Motor neuron (in vitro differentiated cells): ENCODE data around the gene GPR39. TPM values are rescaled to one million over a fixed set of nuclear protein-coding genes. Genes with fewer than 3 reads are reported as not detected.

Experiments used
- ATAC-seq, 8 experiments: fragments of 200-7000 bp; cut with Tn5 transposase; replicated peaks in 6 of 8; 2 replicates each; pipeline ENCODE4 v1.8.0; 2021; ENCODE audit warnings: mild to moderate bottlenecking in 8 of 8, moderate library complexity in 8 of 8
- H3K27ac ChIP-seq, 2 donors: fragments of 250-450 bp; sonication (Bioruptor Pico); 2 replicates each; pipeline ENCODE4 v1.9.0; 2021; ENCODE audit warnings: antibody characterized with exemption in 2 of 2, mild to moderate bottlenecking in 2 of 2, moderate library complexity in 1 of 2
- H3K4me1 ChIP-seq, 2 donors: fragments of 250-450 bp; sonication (Bioruptor Pico); replicated peaks in 1 of 2; 2 replicates each; pipeline ENCODE4 v1.6.1; 2021; ENCODE audit warnings: antibody characterized with exemption in 2 of 2, mild to moderate bottlenecking in 2 of 2, moderate library complexity in 1 of 2
- H3K4me3 ChIP-seq, 5 donors: fragments of 250-450 bp; sonication (Bioruptor Pico); 2 replicates each; pipeline ENCODE4 v1.9.0; 2021; ENCODE audit warnings: antibody characterized with exemption in 5 of 5, mild to moderate bottlenecking in 5 of 5, moderate library complexity in 4 of 5
- WGBS, 10 experiments: fragments of 450-650 bp; shearing (Covaris generic); methylation state at CpG; one replicate each; pipeline ENCODE4 v1.0.0; 2022; 5-methylcytosine and 5-hydroxymethylcytosine counted together
- in situ Hi-C, 9 experiments: fragments of 400-800 bp; cut with MboI; loops; one replicate each; pipeline ENCODE4 v1.15.0; 2021; ENCODE audit warnings: low sequenced_read_pairs in 9 of 9, low pct_unique_long_range_greater_than_20kb in 2 of 9; ENCODE audit not compliant: unreplicated experiment in 9 of 9
- total RNA-seq, 8 experiments: library from RNA; unstranded; fragments of 300-600 nt; gene quantifications; 2 replicates each; pipeline versions ENCODE4 v1.2.3 to v1.2.4, GENCODE V29; 2022

GPR39 gene
- total RNA-seq, 8 experiments from 2014 or later: 0.38 to 1.3 (median 0.82) TPM; not detected in 2

DNA sequence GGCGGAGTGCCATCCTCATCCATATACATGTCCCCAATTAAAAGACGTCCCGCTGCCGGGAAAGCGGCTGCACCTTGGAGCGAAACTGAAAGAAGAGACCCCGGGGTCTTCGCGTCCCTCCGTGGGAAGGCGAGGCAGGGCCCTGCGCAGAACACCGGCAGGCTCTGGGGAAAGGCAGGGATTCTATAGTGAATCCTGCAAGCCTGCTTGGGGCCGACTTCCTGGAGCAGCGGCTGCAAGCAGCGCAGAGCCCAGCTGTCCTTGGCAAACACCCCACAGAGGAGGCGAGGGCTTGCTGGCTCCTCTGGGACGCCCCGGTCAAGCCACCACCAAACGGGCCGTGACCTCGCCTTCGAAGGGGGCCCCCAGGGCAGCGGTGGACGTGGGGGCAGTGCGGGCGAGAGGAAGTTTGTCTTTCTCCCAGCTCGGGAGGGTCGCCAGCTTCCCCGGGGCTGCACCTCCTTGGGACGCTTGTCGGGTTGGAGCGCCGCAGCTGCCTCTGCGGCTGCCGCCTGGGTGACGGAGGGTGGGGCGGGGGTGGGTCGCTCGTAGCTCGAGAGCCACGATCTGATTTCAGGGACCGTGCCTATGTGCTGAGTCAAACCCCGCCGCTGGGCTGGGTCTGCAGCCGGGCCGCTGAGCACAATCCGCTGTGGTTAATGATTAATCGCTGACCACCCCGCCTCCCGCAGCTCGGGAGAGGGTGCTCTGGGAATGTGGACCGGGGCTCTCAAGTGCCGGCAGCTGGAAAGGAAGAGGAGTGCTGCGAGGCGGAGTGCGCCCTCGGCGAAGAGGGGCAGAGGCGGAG lies 486 bp upstream of the GPR39 start:
- H3K27ac ChIP-seq: peak overlapping the region; percentile 63 to 87
- in situ Hi-C loops: no loop called here
- WGBS, 10 experiments: 0 to 12% (median 0%) methylated on average over 2 to 7 of the region's 60 CpGs; no CpG with 5 or more reads in 5 of the 10 experiments

DNA sequence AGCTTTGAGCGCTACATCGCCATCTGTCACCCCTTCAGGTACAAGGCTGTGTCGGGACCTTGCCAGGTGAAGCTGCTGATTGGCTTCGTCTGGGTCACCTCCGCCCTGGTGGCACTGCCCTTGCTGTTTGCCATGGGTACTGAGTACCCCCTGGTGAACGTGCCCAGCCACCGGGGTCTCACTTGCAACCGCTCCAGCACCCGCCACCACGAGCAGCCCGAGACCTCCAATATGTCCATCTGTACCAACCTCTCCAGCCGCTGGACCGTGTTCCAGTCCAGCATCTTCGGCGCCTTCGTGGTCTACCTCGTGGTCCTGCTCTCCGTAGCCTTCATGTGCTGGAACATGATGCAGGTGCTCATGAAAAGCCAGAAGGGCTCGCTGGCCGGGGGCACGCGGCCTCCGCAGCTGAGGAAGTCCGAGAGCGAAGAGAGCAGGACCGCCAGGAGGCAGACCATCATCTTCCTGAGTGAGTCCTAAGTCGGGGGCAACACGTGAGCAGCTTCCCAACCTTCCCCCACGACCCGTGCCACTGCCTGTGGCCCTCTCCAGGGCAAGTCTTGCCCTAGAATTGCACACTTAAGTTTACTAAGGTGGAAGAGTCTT lies 928 bp downstream of the GPR39 start:
- H3K4me3 ChIP-seq: no peak overlapping the region
- in situ Hi-C loops: no loop called here
- WGBS, 10 experiments: 93 to 100% (median 100%) methylated on average over 2 to 7 of the region's 30 CpGs; no CpG with 5 or more reads in 5 of the 10 experiments
- H3K27ac ChIP-seq: no peak overlapping the region
- ATAC-seq: no peak
- peaks cover 22 to 31% of the 10 kb centered on the region in 2 donors for H3K4me1 ChIP-seq

More for the DNA sequence above, 486 bp upstream of the GPR39 start:
- H3K4me1 ChIP-seq: peaks cover 22 to 31% of the 10 kb centered on the region in 2 donors
- H3K4me3 ChIP-seq: peak overlapping the region; percentile 32 to 44 (median 38)
- ATAC-seq: peak; percentile 88 to 98 (median 95)

DNA sequence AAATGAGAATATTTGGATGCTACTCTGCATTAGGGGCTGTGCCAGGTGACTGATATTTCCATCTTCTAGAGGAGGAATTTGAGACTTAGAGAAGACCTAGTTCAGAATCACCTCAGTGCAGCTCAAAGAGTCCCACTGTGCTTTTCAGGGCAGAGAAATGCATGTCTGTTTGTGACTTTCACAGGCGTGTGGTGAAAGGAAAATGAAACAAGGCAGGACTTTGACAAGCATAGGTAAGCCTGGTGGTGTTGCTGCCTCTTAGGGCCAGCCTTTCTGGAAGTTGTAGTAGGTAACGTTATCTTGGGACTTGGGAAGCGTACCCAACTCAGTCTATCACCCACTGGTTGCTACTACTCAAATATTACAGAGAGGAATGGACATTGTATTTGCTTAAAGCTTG lies 2.6 kb downstream of the GPR39 start:
- no peak overlapping the region for H3K27ac ChIP-seq
- in situ Hi-C loops: no loop called here
- H3K4me3 ChIP-seq: no peak overlapping the region
- no peak for ATAC-seq
- WGBS, 10 experiments: 80 to 100% (median 93%) methylated on average over 1 to 2 of the region's 3 CpGs; no CpG with 5 or more reads in 5 of the 10 experiments
- H3K4me1 ChIP-seq: peaks cover 28 to 30% of the 10 kb centered on the region in 2 donors

DNA sequence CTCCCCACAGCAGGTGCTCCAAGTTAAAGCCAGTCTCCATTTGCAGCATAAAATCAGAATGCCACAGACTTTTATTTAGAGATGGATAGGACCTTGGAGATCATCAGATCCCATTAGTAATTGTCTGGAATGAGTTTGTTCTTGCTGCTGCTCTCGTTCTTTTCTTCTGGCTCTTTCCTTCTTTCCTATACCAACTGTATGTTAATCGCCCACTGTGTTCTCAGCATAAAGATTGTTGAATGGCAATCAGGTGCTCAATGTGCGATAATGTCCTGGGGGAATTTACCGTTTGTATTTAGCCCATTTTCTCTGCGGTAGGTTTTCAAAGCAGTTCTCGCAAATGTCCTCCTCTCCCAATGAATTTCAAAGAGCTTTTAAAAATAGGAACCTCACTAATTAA lies 3.3 kb downstream of the GPR39 start:
- ATAC-seq: no peak
- H3K4me1 ChIP-seq: peaks cover 27 to 28% of the 10 kb centered on the region in 2 donors
- no peak overlapping the region for H3K27ac ChIP-seq
- in situ Hi-C loops: no loop called here
- WGBS, 10 experiments: 45 to 100% (median 78%) methylated on average over 1 to 6 of the region's 6 CpGs
- H3K4me3 ChIP-seq: no peak overlapping the region

DNA sequence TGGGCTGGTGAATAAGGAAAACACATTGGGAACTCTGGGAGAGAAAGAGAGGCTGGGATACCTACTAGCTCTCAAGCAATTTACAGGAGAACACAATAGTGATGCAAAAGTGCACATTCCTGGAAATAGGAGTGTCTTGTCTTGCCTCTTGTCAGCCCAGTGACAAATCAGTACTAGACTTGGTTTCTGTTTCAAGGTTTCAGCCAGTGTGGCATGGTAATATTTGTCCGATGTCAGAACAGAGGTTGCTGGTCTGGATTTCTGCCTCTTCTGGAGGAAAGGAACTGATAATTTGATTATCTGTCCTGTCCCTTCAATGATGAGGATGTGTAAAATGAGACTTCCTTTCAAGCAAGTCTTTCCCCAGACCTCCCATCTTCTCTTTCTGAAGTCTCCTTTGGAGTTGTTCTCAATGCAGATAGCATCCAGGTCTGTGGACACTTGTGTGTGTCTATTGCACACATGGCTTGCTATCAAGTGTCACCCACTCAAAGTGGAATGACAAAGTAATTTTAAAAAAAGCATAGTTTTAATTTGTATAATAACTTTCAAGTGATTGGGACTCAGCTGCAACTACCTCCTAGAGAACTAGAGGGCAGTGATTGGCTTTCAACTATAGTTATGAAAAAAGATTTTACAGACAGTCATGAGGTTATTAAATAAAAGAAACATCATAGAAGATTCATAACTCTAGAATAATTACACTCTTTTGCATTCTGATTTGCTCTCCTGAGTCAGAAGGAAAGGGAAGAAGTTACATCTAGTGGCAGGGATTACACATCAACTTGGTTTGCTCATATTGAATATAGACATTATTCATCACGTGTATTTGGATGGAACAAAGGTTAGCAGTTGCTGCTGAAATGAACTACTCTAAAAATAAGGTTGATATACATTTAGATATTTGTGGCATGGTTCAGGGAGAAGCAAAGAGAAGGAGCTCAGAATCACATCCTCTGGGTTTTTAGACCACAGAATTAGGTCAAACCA lies 4.5 kb downstream of the GPR39 start:
- ATAC-seq: peak in 1 of 8 experiments; percentile 38
- in situ Hi-C loops: no loop called here
- WGBS, 10 experiments: 20 to 100% (median 83%) methylated on average over 1 to 2 of the region's 2 CpGs; no CpG with 5 or more reads in 1 of the 10 experiments
- H3K4me1 ChIP-seq: peaks cover 18 to 19% of the 10 kb centered on the region in 2 donors
- no peak overlapping the region for H3K4me3 ChIP-seq
- no peak overlapping the region for H3K27ac ChIP-seq

DNA sequence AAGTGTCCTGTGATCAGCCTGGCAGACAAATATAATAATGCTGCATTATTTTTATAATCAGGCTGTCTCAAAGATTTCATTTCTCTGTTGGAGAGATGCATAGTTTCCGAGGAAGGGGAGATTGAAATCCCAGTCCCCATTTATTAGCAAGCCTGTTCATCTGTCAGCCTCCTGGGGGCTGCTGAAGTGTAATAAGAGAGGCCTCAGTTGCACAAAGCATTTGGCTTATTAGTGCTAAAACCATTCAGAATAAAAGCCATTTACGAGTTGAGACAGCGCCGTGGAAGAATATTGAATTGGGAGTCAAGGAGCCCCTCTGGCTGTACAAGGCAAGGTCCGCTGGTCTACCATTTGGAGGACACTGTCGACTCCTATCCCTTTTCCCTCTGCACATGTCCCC lies 6.1 kb downstream of the GPR39 start:
- no peak overlapping the region for H3K27ac ChIP-seq
- no peak for ATAC-seq
- in situ Hi-C loops: no loop called here
- 50 to 100% (median 81%) methylated on average over 1 to 6 of the region's 6 CpGs for WGBS, 10 experiments
- H3K4me1 ChIP-seq: peaks cover 16% of the 10 kb centered on the region in 2 donors
- no peak overlapping the region for H3K4me3 ChIP-seq

DNA sequence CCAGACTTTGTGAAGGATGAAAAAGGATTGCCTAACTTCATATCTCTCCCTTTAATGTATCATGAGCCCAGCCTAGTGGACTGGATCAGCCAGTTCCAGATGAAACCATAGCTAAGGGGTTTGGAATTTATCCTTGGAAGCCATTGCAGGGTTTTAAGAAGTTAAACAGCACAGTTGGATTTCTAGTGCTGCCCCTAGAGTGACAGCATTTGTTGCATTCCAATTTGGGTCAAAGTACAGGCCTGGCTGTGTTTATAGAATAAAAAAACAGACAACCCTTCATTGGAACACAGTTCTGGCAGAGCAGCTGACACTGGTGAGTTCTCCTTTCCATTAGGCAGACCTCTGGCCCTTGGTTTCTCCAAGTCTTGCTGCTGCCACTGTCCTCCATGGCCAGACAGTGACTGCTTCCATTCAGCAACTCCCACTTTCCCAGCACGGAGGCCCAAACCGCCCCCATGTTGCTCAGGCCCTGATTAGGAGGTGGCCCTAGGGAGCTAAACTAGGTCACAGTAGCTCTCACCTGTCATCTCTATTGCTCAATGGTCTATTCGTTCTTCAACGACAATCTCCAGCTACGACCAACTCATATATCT lies 8.0 kb downstream of the GPR39 start:
- no peak overlapping the region for H3K27ac ChIP-seq
- H3K4me3 ChIP-seq: no peak overlapping the region
- no peak for ATAC-seq
- peaks cover 10 to 11% of the 10 kb centered on the region in 2 donors for H3K4me1 ChIP-seq
- 40 to 100% (median 96%) methylated on average over 1 to 4 of the region's 5 CpGs; no CpG with 5 or more reads in 5 of the 10 experiments for WGBS, 10 experiments
- in situ Hi-C loops: no loop called here

DNA sequence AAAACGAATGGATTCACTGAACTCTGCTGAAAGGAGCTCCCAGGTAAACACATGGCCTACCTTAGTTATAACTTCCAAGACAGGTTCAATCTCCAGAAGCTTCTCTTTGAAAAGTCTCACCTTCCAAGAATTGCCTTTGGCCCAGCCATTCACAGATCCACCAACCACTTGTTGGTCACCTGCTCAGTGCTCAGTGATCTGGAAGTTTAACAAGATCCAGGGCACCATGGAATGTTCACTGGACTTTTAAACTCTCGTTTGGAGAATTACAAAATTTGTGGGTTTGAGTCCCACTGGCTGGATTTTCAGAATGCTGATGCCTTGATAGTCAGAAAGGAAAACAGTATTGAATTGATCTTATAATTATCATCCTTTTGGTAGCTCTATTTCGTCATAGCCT lies 9.4 kb downstream of the GPR39 start:
- ATAC-seq: no peak
- Histone ChIP-seq H3K27ac (no peak overlapping the region), H3K4me1 (peaks cover 6% of the 10 kb centered on the region in 2 donors), H3K4me3 (no peak overlapping the region)
- in situ Hi-C loops: no loop called here
- WGBS, 10 experiments: 27 to 81% (median 59%) methylated on average over 1 to 3 of the region's 3 CpGs; no CpG with 5 or more reads in 4 of the 10 experiments

DNA sequence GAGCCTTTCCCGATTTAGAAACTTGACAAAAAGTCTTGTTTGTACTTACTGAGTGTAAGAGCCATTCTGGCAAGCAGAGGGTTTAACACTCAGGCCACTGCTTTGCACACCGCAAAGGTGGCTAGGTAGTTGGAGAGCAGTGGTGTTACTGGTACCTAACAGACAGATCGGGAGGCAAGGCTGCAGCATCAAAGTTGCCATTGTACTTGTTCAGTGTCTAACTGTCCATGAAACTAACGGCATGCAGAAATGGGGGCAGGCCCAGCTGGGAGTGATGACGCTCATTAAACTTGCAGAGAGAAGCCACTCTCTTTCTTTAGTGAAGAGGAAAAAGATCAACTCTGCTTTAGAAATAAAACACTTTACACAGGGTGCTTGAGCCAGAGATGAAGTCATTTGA lies 10.1 kb downstream of the GPR39 start:
- Histone ChIP-seq H3K4me1 (peaks cover 6% of the 10 kb centered on the region in 2 donors), H3K27ac (no peak overlapping the region), H3K4me3 (no peak overlapping the region)
- in situ Hi-C loops: no loop called here
- 42 to 90% (median 76%) methylated on average over 1 to 5 of the region's 5 CpGs for WGBS, 10 experiments
- no peak for ATAC-seq

DNA sequence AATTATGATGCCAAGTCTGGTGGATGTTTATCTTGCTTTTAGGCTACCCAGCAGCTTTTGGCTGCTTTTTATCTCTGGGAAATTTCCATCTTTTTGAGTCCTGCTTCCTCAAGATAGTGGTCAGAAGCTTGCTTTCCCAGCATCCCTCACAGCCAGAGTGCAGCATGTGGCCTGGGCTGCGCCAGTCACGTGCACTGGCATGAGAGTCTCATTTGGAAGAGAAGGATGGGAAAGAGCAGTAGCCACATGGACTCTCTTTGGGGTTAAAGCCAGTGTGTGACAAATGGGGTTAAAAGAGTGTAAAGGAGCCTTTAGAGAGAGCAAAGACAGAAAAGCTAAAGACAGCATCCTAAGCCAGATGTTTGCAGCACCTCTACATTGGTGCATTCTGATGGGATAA lies 12.7 kb downstream of the GPR39 start:
- Histone ChIP-seq H3K4me3 (no peak overlapping the region), H3K4me1 (no peaks in the 10 kb centered on the region), H3K27ac (no peak overlapping the region)
- WGBS, 10 experiments: 69 to 100% (median 92%) methylated on average over 2 of the region's 2 CpGs; no CpG with 5 or more reads in 5 of the 10 experiments
- no peak for ATAC-seq
- in situ Hi-C loops: no loop called here

DNA sequence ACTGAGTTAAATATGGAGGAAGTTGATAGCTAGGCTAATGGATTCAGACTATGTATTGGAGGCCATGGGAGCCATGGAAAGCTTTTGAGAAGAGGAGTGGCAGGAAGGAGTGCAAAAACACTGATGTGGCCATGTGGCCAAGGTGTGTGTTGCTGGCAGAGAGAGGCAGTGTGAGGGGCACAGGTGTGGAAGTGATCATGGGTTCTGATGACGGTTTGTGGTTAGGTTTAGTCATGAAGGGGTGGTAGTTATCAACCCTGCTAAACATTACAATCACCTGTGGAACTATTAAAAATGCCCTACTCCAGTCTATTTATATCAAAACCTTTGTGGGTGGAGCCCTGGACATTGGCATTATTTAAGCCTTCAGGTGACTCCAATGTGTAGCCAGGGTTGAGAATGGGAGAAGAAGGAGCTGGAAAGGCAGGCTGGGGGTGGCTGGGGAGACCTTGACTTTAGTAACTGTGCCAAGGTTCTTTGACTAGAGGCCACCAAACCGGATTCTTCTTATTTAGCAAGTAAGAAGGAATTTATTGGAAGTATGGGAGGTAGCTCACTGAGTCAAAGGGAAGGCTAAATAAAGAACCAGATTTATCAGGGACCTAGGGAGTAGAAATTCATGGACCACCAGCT lies 13.5 kb downstream of the GPR39 start:
- Histone ChIP-seq H3K4me1 (no peaks in the 10 kb centered on the region), H3K27ac (no peak overlapping the region), H3K4me3 (no peak overlapping the region)
- in situ Hi-C loops: no loop called here
- ATAC-seq: no peak
- 0 to 88% (median 57%) methylated on average over 1 to 2 of the region's 2 CpGs; no CpG with 5 or more reads in 4 of the 10 experiments for WGBS, 10 experiments

DNA sequence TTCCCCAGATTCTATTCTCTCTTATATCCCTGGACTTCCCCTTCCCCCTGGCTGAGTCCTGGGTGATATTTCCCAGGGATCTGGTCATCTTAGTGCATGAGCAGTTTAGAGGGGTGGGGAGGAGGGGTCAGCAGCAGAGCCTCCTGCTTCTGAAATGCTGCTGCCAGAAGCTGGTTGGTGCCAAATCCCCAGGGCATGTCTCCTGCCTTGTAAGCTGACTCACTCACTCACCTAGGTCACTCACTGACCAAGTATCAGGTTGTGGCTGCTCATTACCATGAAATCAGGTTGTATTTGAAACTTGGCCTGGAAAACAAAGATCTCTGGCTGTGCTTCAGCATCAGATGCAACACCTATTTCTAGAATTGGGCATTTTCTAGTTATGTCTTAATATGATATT lies 14.3 kb downstream of the GPR39 start:
- ATAC-seq: no peak
- in situ Hi-C loops: no loop called here
- H3K4me3 ChIP-seq: no peak overlapping the region
- H3K4me1 ChIP-seq: no peaks in the 10 kb centered on the region
- no peak overlapping the region for H3K27ac ChIP-seq
